IMR-90 (cell line): ENCODE measurements around the gene EGFL7. TPM values are rescaled to one million over a fixed set of nuclear protein-coding genes. Genes with fewer than 3 reads are reported as not detected.

ENCODE experiments used
- ATAC-seq: fragments of 200-7000 bp; cut with Tn5 transposase; 2 replicates; pipeline ENCODE4 v1.9.1; 2020; ENCODE audit warnings: low read depth, mild to moderate bottlenecking, moderate library complexity
- BruUV-seq: library from RNA; stranded (reverse); fragments of 400-500 nt; replicated peaks from 2 replicates; lab custom pipeline; 2021; lab: Mats Ljungman, UMichigan
- CTCF ChIA-PET: fragments of 300-600 bp; formaldehyde crosslinking; extraction: SDS; loops from one replicate; lab custom pipeline; 2021; ENCODE audit warnings: antibody characterized with exemption; lab: Yijun Ruan, JAX
- POLR2A ChIA-PET: fragments of 300-600 bp; sonication (Branson Sonifier 250); formaldehyde crosslinking; loops from one replicate; lab custom pipeline; 2022; ENCODE audit warnings: antibody characterized with exemption; ENCODE audit not compliant: unreplicated experiment; lab: Charles Lee
- DNase-seq: peaks from one replicate; pipeline ENCODE4 v3.0.0; 2013
- H2AFZ ChIP-seq: replicated peaks from 2 replicates; pipeline ENCODE3; 2013; ENCODE audit warnings: low read length, mild to moderate bottlenecking; ENCODE audit not compliant: poor library complexity
- H2AK5ac ChIP-seq: 2 replicates; pipeline ENCODE4 v1.6.1; 2013; ENCODE audit warnings: low read depth, low read length, inconsistent platforms
- H2AK9ac ChIP-seq: replicated peaks from 2 replicates; pipeline ENCODE3; 2013; ENCODE audit warnings: mild to moderate bottlenecking, low read depth, low read length, moderate library complexity; ENCODE audit not compliant: poor library complexity
- H2BK120ac ChIP-seq: 2 replicates; pipeline ENCODE4 v1.6.1; 2013; ENCODE audit warnings: low read depth, low read length, inconsistent platforms
- H2BK15ac ChIP-seq: 3 replicates; pipeline ENCODE4 v1.6.1; 2013; ENCODE audit warnings: low read depth, low read length, inconsistent platforms
- H2BK20ac ChIP-seq: 2 replicates; pipeline ENCODE4 v1.6.1; 2013; ENCODE audit warnings: low read depth, mild to moderate bottlenecking, inconsistent platforms, low read length, moderate library complexity
- H2BK5ac ChIP-seq: 2 replicates; pipeline ENCODE4 v1.6.1; 2013; ENCODE audit warnings: mild to moderate bottlenecking, low read depth, low read length, inconsistent platforms; ENCODE audit not compliant: poor library complexity, severe bottlenecking
- H3K14ac ChIP-seq: replicated peaks from 2 replicates; pipeline ENCODE4 v1.6.1; 2013; ENCODE audit warnings: low read depth, low read length, inconsistent platforms
- H3K18ac ChIP-seq: 2 replicates; pipeline ENCODE4 v1.6.1; 2013; ENCODE audit warnings: low read depth, low read length, control low read depth
- H3K23ac ChIP-seq: 2 replicates; pipeline ENCODE4 v1.6.1; 2013; ENCODE audit warnings: low read depth, low read length, inconsistent platforms
- H3K27ac ChIP-seq: 2 replicates; pipeline ENCODE4 v1.5.1; 2013; ENCODE audit warnings: mild to moderate bottlenecking, control low read depth, low read length; ENCODE audit not compliant: insufficient read depth
- H3K27me3 ChIP-seq: 2 replicates; pipeline ENCODE4 v1.6.1; 2013; ENCODE audit warnings: low read length; ENCODE audit not compliant: control insufficient read depth, insufficient read depth
- H3K36me3 ChIP-seq: 2 replicates; pipeline ENCODE4 v1.6.1; 2013; ENCODE audit warnings: low read length, mixed read lengths; ENCODE audit not compliant: control insufficient read depth, insufficient read depth
- H3K4ac ChIP-seq: 2 replicates; pipeline ENCODE4 v1.6.1; 2013; ENCODE audit warnings: low read depth, low read length, inconsistent platforms
- H3K4me1 ChIP-seq: 2 replicates; pipeline ENCODE4 v1.6.1; 2013; ENCODE audit warnings: low read length, mixed read lengths; ENCODE audit not compliant: control insufficient read depth, insufficient read depth
- H3K4me2 ChIP-seq: 2 replicates; pipeline ENCODE4 v1.6.1; 2013; ENCODE audit warnings: low read depth, mild to moderate bottlenecking, control low read depth, low read length, moderate library complexity
- H3K4me3 ChIP-seq: 2 replicates; pipeline ENCODE4 v1.5.1; 2013; ENCODE audit warnings: low read depth, mild to moderate bottlenecking, control low read depth, low read length, moderate library complexity; ENCODE audit not compliant: insufficient read depth
- H3K56ac ChIP-seq: 2 replicates; pipeline ENCODE4 v1.6.1; 2013; ENCODE audit warnings: low read length, inconsistent platforms; ENCODE audit not compliant: insufficient read depth; ENCODE audit errors: extremely low read depth
- H3K79me1 ChIP-seq, 2 experiments: 2 replicates each; pipeline ENCODE4 v1.6.1; 2013; ENCODE audit warnings: low read length in 2 of 2, inconsistent platforms in 1 of 2, low read depth in 1 of 2
- H3K9ac ChIP-seq: 2 replicates; pipeline ENCODE4 v1.6.1; 2013; ENCODE audit warnings: low read depth, low read length, control low read depth
- H3K9me1 ChIP-seq: 2 replicates; pipeline ENCODE4 v1.6.1; 2013; ENCODE audit warnings: low read length, inconsistent platforms; ENCODE audit not compliant: insufficient read depth
- H3K9me3 ChIP-seq: 2 replicates; pipeline ENCODE4 v1.6.1; 2013; ENCODE audit warnings: low read length; ENCODE audit not compliant: control insufficient read depth, insufficient read depth
- H4K20me1 ChIP-seq: 2 replicates; pipeline ENCODE4 v1.6.1; 2013; ENCODE audit warnings: low read length, inconsistent platforms; ENCODE audit not compliant: insufficient read depth
- H4K5ac ChIP-seq: 2 replicates; pipeline ENCODE4 v1.6.1; 2013; ENCODE audit warnings: mild to moderate bottlenecking, low read depth, low read length, control low read depth
- H4K8ac ChIP-seq, 2 experiments: 2 replicates each; pipeline ENCODE4 v1.6.1; 2013; ENCODE audit warnings: low read depth in 2 of 2, low read length in 2 of 2, control low read depth in 1 of 2, inconsistent platforms in 1 of 2
- H4K91ac ChIP-seq: 2 replicates; pipeline ENCODE4 v1.6.1; 2013; ENCODE audit warnings: low read depth, low read length, inconsistent platforms; ENCODE audit not compliant: insufficient read depth
- BHLHE40 ChIP-seq: fragments of 150-350 bp; IDR thresholded peaks from 2 replicates; pipeline ENCODE4 v1.6.1; 2016; ENCODE audit warnings: mild to moderate bottlenecking, low read depth, low read length
- CEBPB ChIP-seq: IDR thresholded peaks from 2 replicates; pipeline ENCODE4 v1.6.1; 2012; ENCODE audit warnings: low read depth, low read length, improper control_type of control experiment
- CHD1 ChIP-seq: IDR thresholded peaks from 2 replicates; pipeline ENCODE4 v1.6.1; 2012; ENCODE audit warnings: low read depth, low read length, improper control_type of control experiment
- FOS ChIP-seq: fragments of 150-350 bp; IDR thresholded peaks from 2 replicates; pipeline ENCODE4 v1.6.1; 2016; ENCODE audit warnings: low read depth, low read length
- MAFK ChIP-seq: IDR thresholded peaks from 2 replicates; pipeline ENCODE4 v1.6.1; 2012; ENCODE audit warnings: low read depth, low read length, improper control_type of control experiment
- MAZ ChIP-seq: IDR thresholded peaks from 2 replicates; pipeline ENCODE4 v1.6.1; 2012; ENCODE audit warnings: low read depth, mild to moderate bottlenecking, low read length, improper control_type of control experiment, moderate library complexity, borderline replicate concordance
- MXI1 ChIP-seq: IDR thresholded peaks from 2 replicates; pipeline ENCODE4 v1.6.1; 2012; ENCODE audit warnings: low read depth, mild to moderate bottlenecking, low read length, moderate library complexity, borderline replicate concordance
- NFE2L2 ChIP-seq: fragments of 150-350 bp; IDR thresholded peaks from 2 replicates; pipeline ENCODE4 v1.6.1; 2016; ENCODE audit warnings: low read depth, mild to moderate bottlenecking, low read length
- POLR2A ChIP-seq: IDR thresholded peaks from 2 replicates; pipeline ENCODE4 v1.6.1; 2012; ENCODE audit warnings: mild to moderate bottlenecking, low read depth, low read length
- RAD21 ChIP-seq: IDR thresholded peaks from 2 replicates; pipeline ENCODE4 v1.6.1; 2012; ENCODE audit warnings: low read length, improper control_type of control experiment
- RCOR1 ChIP-seq: IDR thresholded peaks from 2 replicates; pipeline ENCODE4 v1.6.1; 2012; ENCODE audit warnings: mild to moderate bottlenecking, low read length, improper control_type of control experiment; ENCODE audit not compliant: insufficient replicate concordance
- RFX5 ChIP-seq: IDR thresholded peaks from 2 replicates; pipeline ENCODE4 v1.8.0; 2012; ENCODE audit warnings: low read depth, mild to moderate bottlenecking, low read length, moderate library complexity
- SMC3 ChIP-seq: fragments of 150-350 bp; IDR thresholded peaks from 2 replicates; pipeline ENCODE4 v1.6.1; 2016; ENCODE audit warnings: low read depth, mild to moderate bottlenecking, antibody characterized with exemption, low read length, moderate library complexity
- WGBS, 2 experiments: methylation state at CpG; one replicate each; pipeline versions ENCODE4 v1.1.5 to v1.1.7; 2013; ENCODE audit warnings: missing lambda C conversion rate in 2 of 2; ENCODE audit not compliant: insufficient read length in 1 of 2; ENCODE audit errors: extremely low coverage in 2 of 2; 5-methylcytosine and 5-hydroxymethylcytosine counted together
- dilution Hi-C: fragments of 300-500 bp; cut with HindIII; formaldehyde crosslinking; loops from one replicate; pipeline ENCODE4 v1.14.3; 2018; ENCODE audit warnings: low sequenced_read_pairs; ENCODE audit not compliant: unreplicated experiment
- in situ Hi-C: fragments of 300-500 bp; cut with MboI; formaldehyde crosslinking; loops from 3 replicates; pipeline ENCODE4 v1.14.3; 2019; ENCODE audit warnings: low sequenced_read_pairs, inconsistent platforms, mixed read lengths
- intact Hi-C: fragments of 100-400 bp; cut with micrococcal nuclease; formaldehyde crosslinking; loops from 2 replicates; pipeline ENCODE4 v1.10.0; 2022
- polyA plus RNA-seq, 3 experiments: library from polyadenylated mRNA; depleted of rRNA; stranded (reverse); fragments of >200 nt; gene quantifications; 2 replicates each; pipeline ENCODE4 v1.2.3, GENCODE V29; 2012; ENCODE audit warnings: low replicate concordance in 1 of 3
- total RNA-seq: library from RNA; depleted of rRNA; stranded (reverse); fragments of >200 nt; gene quantifications from 2 replicates; pipeline ENCODE4 v1.2.3, GENCODE V29; 2012
- TF ChIP-seq, protein P1 (sequence below): conservative IDR thresholded peaks from 2 replicates; pipeline ENCODE4 v1.5.1; 2012; ENCODE audit warnings: mild to moderate bottlenecking, low read depth, low read length, improper control_type of control experiment
- TF ChIP-seq, protein P2 (sequence below): fragments of 150-350 bp; IDR thresholded peaks from 2 replicates; pipeline ENCODE4 v1.6.1; 2016; ENCODE audit warnings: low read depth, mild to moderate bottlenecking, low read length, moderate library complexity, borderline replicate concordance
- TF ChIP-seq, protein P3 (sequence below): fragments of 150-350 bp; IDR thresholded peaks from 2 replicates; pipeline ENCODE4 v1.6.1; 2017; ENCODE audit warnings: mild to moderate bottlenecking, antibody characterized with exemption, low read length, low read depth

EGFL7 gene
- total and polyA plus RNA-seq, 2 of the 4 experiments (the other 2 are of a cell fraction) = 2.2 to 10.4 TPM

DNA sequence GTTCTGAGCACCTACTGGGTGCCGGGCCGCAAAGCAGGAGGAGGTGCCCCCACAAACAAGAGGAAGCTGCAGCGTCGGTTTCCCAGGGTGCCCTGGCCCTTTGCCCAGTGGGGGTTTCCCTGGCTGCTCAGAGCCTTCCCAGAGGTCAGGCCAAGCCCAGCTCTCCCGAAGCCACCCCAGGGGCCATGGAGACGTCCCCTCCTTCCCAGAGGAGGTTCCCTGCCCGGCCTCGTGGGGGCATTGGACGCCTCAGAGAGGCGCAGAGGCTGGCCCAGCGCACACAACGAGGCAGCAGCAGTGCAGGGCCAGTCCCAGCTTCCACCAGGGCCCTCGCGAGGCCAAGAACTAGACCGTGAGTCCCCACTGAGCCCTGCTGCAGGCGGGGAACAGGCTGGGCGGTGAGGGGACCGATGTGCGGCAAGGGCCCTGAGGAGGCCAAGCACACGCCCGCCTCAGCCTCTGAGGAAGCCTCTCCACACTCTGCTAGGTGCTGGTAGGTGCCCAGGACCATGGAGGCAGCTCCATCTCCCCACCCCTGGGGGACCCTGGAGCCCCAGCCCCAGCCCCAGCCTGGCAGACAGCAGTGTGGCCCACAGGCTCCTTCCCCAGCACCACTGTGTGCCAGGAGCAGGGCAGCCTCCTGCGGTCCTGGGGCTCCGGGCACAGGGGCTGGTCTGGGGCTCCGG lies 56.6 kb downstream of the EGFL7 start:
- H3K4me1 ChIP-seq = peaks cover 10% of the 10 kb centered on the region
- no peak overlapping the region for H2AK5ac ChIP-seq
- no peak for DNase-seq
- H4K8ac ChIP-seq = no peak overlapping the region
- H3K9me1 ChIP-seq = 0 out of 2 replicates have a peak, but pooled peaks cover 3% of the 10 kb centered on the region
- H3K9me3 ChIP-seq = no peaks in the 10 kb centered on the region
- in situ Hi-C loops (no loop called here), dilution Hi-C loops (no loop called here), intact Hi-C loops (no loop called here)
- H3K9ac ChIP-seq = no peak overlapping the region
- no peak overlapping the region for H2BK20ac ChIP-seq
- no peak overlapping the region for H3K23ac ChIP-seq
- ChIA-PET CTCF (no interaction called here), POLR2A (no interaction called here)
- H4K20me1 ChIP-seq = peaks cover 45% of the 10 kb centered on the region
- H4K91ac ChIP-seq = no peak overlapping the region
- no peak overlapping the region for H4K5ac ChIP-seq
- H2BK15ac ChIP-seq = no peak overlapping the region
- TF ChIP-seq RCOR1 = no peak
- TF ChIP-seq MXI1 = no peak
- no peak for TF ChIP-seq POLR2A
- TF ChIP-seq RFX5 = no peak
- TF ChIP-seq CEBPB = no peak
- no peak for TF ChIP-seq SMC3
- no peak for TF ChIP-seq MAFK
- TF ChIP-seq MAZ = no peak
- TF ChIP-seq, protein P1, sequence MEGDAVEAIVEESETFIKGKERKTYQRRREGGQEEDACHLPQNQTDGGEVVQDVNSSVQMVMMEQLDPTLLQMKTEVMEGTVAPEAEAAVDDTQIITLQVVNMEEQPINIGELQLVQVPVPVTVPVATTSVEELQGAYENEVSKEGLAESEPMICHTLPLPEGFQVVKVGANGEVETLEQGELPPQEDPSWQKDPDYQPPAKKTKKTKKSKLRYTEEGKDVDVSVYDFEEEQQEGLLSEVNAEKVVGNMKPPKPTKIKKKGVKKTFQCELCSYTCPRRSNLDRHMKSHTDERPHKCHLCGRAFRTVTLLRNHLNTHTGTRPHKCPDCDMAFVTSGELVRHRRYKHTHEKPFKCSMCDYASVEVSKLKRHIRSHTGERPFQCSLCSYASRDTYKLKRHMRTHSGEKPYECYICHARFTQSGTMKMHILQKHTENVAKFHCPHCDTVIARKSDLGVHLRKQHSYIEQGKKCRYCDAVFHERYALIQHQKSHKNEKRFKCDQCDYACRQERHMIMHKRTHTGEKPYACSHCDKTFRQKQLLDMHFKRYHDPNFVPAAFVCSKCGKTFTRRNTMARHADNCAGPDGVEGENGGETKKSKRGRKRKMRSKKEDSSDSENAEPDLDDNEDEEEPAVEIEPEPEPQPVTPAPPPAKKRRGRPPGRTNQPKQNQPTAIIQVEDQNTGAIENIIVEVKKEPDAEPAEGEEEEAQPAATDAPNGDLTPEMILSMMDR = no peak
- TF ChIP-seq BHLHE40 = no peak
- TF ChIP-seq, protein P2, sequence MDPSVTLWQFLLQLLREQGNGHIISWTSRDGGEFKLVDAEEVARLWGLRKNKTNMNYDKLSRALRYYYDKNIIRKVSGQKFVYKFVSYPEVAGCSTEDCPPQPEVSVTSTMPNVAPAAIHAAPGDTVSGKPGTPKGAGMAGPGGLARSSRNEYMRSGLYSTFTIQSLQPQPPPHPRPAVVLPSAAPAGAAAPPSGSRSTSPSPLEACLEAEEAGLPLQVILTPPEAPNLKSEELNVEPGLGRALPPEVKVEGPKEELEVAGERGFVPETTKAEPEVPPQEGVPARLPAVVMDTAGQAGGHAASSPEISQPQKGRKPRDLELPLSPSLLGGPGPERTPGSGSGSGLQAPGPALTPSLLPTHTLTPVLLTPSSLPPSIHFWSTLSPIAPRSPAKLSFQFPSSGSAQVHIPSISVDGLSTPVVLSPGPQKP = no peak
- TF ChIP-seq CHD1 = no peak
- no peak for TF ChIP-seq NFE2L2
- TF ChIP-seq FOS = no peak
- TF ChIP-seq RAD21 = no peak
- TF ChIP-seq, protein P3, sequence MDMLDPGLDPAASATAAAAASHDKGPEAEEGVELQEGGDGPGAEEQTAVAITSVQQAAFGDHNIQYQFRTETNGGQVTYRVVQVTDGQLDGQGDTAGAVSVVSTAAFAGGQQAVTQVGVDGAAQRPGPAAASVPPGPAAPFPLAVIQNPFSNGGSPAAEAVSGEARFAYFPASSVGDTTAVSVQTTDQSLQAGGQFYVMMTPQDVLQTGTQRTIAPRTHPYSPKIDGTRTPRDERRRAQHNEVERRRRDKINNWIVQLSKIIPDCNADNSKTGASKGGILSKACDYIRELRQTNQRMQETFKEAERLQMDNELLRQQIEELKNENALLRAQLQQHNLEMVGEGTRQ = no peak
- H3K56ac ChIP-seq = no peak overlapping the region
- ATAC-seq = no peak
- peaks cover 0 to 18% of the 10 kb centered on the region in 2 experiments; a peak in 2 of 4 replicates for H3K79me1 ChIP-seq
- 78% methylated on average over 16 of the region's 24 CpGs; no CpG with 5 or more reads in 1 of the 2 experiments for WGBS, 2 experiments
- no peak overlapping the region for H3K18ac ChIP-seq
- no peak overlapping the region for H3K4ac ChIP-seq
- no peak overlapping the region for H3K4me2 ChIP-seq
- no peak overlapping the region for H3K27ac ChIP-seq
- no peak overlapping the region for H2AK9ac ChIP-seq
- no peak overlapping the region for H2BK5ac ChIP-seq
- no TSS peak for BruUV-seq
- peaks cover 30% of the 10 kb centered on the region for H3K36me3 ChIP-seq
- no peak overlapping the region for H2AFZ ChIP-seq
- H3K27me3 ChIP-seq = no peaks in the 10 kb centered on the region
- H3K14ac ChIP-seq = no peak overlapping the region
- H3K4me3 ChIP-seq = no peak overlapping the region
- H2BK120ac ChIP-seq = no peak overlapping the region
